ENCODE measurements around the gene POLD1.

- TF ChIP-seq CTCF (IDR thresholded peaks at IDR 0.05 in 8 of 11, conservative IDR thresholded peaks at IDR 0.05 in 3 of 11) (no peak), POLR2A (IDR thresholded peaks at IDR 0.05) (no peak), POLR2AphosphoS5 (IDR thresholded peaks at IDR 0.05) (no peak)
These were observed 43.3 kb downstream of the POLD1 start for GRCh38 chr19:50427318-50427925.
